IMR-90 (cell line): ENCODE measurements around the gene ZCWPW1. TPM values are rescaled to one million over a fixed set of nuclear protein-coding genes. Genes with fewer than 3 reads are reported as not detected.

ENCODE experiments used
- ATAC-seq: fragments of 200-7000 bp; cut with Tn5 transposase; 2 replicates; pipeline ENCODE4 v1.9.1; 2020; ENCODE audit warnings: low read depth, mild to moderate bottlenecking, moderate library complexity
- BruUV-seq: library from RNA; stranded (reverse); fragments of 400-500 nt; replicated peaks from 2 replicates; lab custom pipeline; 2021; lab: Mats Ljungman, UMichigan
- CTCF ChIA-PET: fragments of 300-600 bp; formaldehyde crosslinking; extraction: SDS; loops from one replicate; lab custom pipeline; 2021; ENCODE audit warnings: antibody characterized with exemption; lab: Yijun Ruan, JAX
- POLR2A ChIA-PET: fragments of 300-600 bp; sonication (Branson Sonifier 250); formaldehyde crosslinking; loops from one replicate; lab custom pipeline; 2022; ENCODE audit warnings: antibody characterized with exemption; ENCODE audit not compliant: unreplicated experiment; lab: Charles Lee
- DNase-seq: peaks from one replicate; pipeline ENCODE4 v3.0.0; 2013
- H2AFZ ChIP-seq: replicated peaks from 2 replicates; pipeline ENCODE3; 2013; ENCODE audit warnings: low read length, mild to moderate bottlenecking; ENCODE audit not compliant: poor library complexity
- H2AK5ac ChIP-seq: 2 replicates; pipeline ENCODE4 v1.6.1; 2013; ENCODE audit warnings: low read depth, low read length, inconsistent platforms
- H2AK9ac ChIP-seq: replicated peaks from 2 replicates; pipeline ENCODE3; 2013; ENCODE audit warnings: mild to moderate bottlenecking, low read depth, low read length, moderate library complexity; ENCODE audit not compliant: poor library complexity
- H2BK120ac ChIP-seq: 2 replicates; pipeline ENCODE4 v1.6.1; 2013; ENCODE audit warnings: low read depth, low read length, inconsistent platforms
- H2BK15ac ChIP-seq: 3 replicates; pipeline ENCODE4 v1.6.1; 2013; ENCODE audit warnings: low read depth, low read length, inconsistent platforms
- H2BK20ac ChIP-seq: 2 replicates; pipeline ENCODE4 v1.6.1; 2013; ENCODE audit warnings: low read depth, mild to moderate bottlenecking, inconsistent platforms, low read length, moderate library complexity
- H2BK5ac ChIP-seq: 2 replicates; pipeline ENCODE4 v1.6.1; 2013; ENCODE audit warnings: mild to moderate bottlenecking, low read depth, low read length, inconsistent platforms; ENCODE audit not compliant: poor library complexity, severe bottlenecking
- H3K14ac ChIP-seq: replicated peaks from 2 replicates; pipeline ENCODE4 v1.6.1; 2013; ENCODE audit warnings: low read depth, low read length, inconsistent platforms
- H3K18ac ChIP-seq: 2 replicates; pipeline ENCODE4 v1.6.1; 2013; ENCODE audit warnings: low read depth, low read length, control low read depth
- H3K23ac ChIP-seq: 2 replicates; pipeline ENCODE4 v1.6.1; 2013; ENCODE audit warnings: low read depth, low read length, inconsistent platforms
- H3K27ac ChIP-seq: 2 replicates; pipeline ENCODE4 v1.5.1; 2013; ENCODE audit warnings: mild to moderate bottlenecking, control low read depth, low read length; ENCODE audit not compliant: insufficient read depth
- H3K27me3 ChIP-seq: 2 replicates; pipeline ENCODE4 v1.6.1; 2013; ENCODE audit warnings: low read length; ENCODE audit not compliant: control insufficient read depth, insufficient read depth
- H3K36me3 ChIP-seq: 2 replicates; pipeline ENCODE4 v1.6.1; 2013; ENCODE audit warnings: low read length, mixed read lengths; ENCODE audit not compliant: control insufficient read depth, insufficient read depth
- H3K4ac ChIP-seq: 2 replicates; pipeline ENCODE4 v1.6.1; 2013; ENCODE audit warnings: low read depth, low read length, inconsistent platforms
- H3K4me1 ChIP-seq: 2 replicates; pipeline ENCODE4 v1.6.1; 2013; ENCODE audit warnings: low read length, mixed read lengths; ENCODE audit not compliant: control insufficient read depth, insufficient read depth
- H3K4me2 ChIP-seq: 2 replicates; pipeline ENCODE4 v1.6.1; 2013; ENCODE audit warnings: low read depth, mild to moderate bottlenecking, control low read depth, low read length, moderate library complexity
- H3K4me3 ChIP-seq: 2 replicates; pipeline ENCODE4 v1.5.1; 2013; ENCODE audit warnings: low read depth, mild to moderate bottlenecking, control low read depth, low read length, moderate library complexity; ENCODE audit not compliant: insufficient read depth
- H3K56ac ChIP-seq: 2 replicates; pipeline ENCODE4 v1.6.1; 2013; ENCODE audit warnings: low read length, inconsistent platforms; ENCODE audit not compliant: insufficient read depth; ENCODE audit errors: extremely low read depth
- H3K79me1 ChIP-seq, 2 experiments: 2 replicates each; pipeline ENCODE4 v1.6.1; 2013; ENCODE audit warnings: low read length in 2 of 2, inconsistent platforms in 1 of 2, low read depth in 1 of 2
- H3K9ac ChIP-seq: 2 replicates; pipeline ENCODE4 v1.6.1; 2013; ENCODE audit warnings: low read depth, low read length, control low read depth
- H3K9me1 ChIP-seq: 2 replicates; pipeline ENCODE4 v1.6.1; 2013; ENCODE audit warnings: low read length, inconsistent platforms; ENCODE audit not compliant: insufficient read depth
- H3K9me3 ChIP-seq: 2 replicates; pipeline ENCODE4 v1.6.1; 2013; ENCODE audit warnings: low read length; ENCODE audit not compliant: control insufficient read depth, insufficient read depth
- H4K20me1 ChIP-seq: 2 replicates; pipeline ENCODE4 v1.6.1; 2013; ENCODE audit warnings: low read length, inconsistent platforms; ENCODE audit not compliant: insufficient read depth
- H4K5ac ChIP-seq: 2 replicates; pipeline ENCODE4 v1.6.1; 2013; ENCODE audit warnings: mild to moderate bottlenecking, low read depth, low read length, control low read depth
- H4K8ac ChIP-seq, 2 experiments: 2 replicates each; pipeline ENCODE4 v1.6.1; 2013; ENCODE audit warnings: low read depth in 2 of 2, low read length in 2 of 2, control low read depth in 1 of 2, inconsistent platforms in 1 of 2
- H4K91ac ChIP-seq: 2 replicates; pipeline ENCODE4 v1.6.1; 2013; ENCODE audit warnings: low read depth, low read length, inconsistent platforms; ENCODE audit not compliant: insufficient read depth
- CEBPB ChIP-seq: IDR thresholded peaks from 2 replicates; pipeline ENCODE4 v1.6.1; 2012; ENCODE audit warnings: low read depth, low read length, improper control_type of control experiment
- MAFK ChIP-seq: IDR thresholded peaks from 2 replicates; pipeline ENCODE4 v1.6.1; 2012; ENCODE audit warnings: low read depth, low read length, improper control_type of control experiment
- MAZ ChIP-seq: IDR thresholded peaks from 2 replicates; pipeline ENCODE4 v1.6.1; 2012; ENCODE audit warnings: low read depth, mild to moderate bottlenecking, low read length, improper control_type of control experiment, moderate library complexity, borderline replicate concordance
- POLR2A ChIP-seq: IDR thresholded peaks from 2 replicates; pipeline ENCODE4 v1.6.1; 2012; ENCODE audit warnings: mild to moderate bottlenecking, low read depth, low read length
- RCOR1 ChIP-seq: IDR thresholded peaks from 2 replicates; pipeline ENCODE4 v1.6.1; 2012; ENCODE audit warnings: mild to moderate bottlenecking, low read length, improper control_type of control experiment; ENCODE audit not compliant: insufficient replicate concordance
- RFX5 ChIP-seq: IDR thresholded peaks from 2 replicates; pipeline ENCODE4 v1.8.0; 2012; ENCODE audit warnings: low read depth, mild to moderate bottlenecking, low read length, moderate library complexity
- SMC3 ChIP-seq: fragments of 150-350 bp; IDR thresholded peaks from 2 replicates; pipeline ENCODE4 v1.6.1; 2016; ENCODE audit warnings: low read depth, mild to moderate bottlenecking, antibody characterized with exemption, low read length, moderate library complexity
- WGBS, 2 experiments: methylation state at CpG; one replicate each; pipeline versions ENCODE4 v1.1.5 to v1.1.7; 2013; ENCODE audit warnings: missing lambda C conversion rate in 2 of 2; ENCODE audit not compliant: insufficient read length in 1 of 2; ENCODE audit errors: extremely low coverage in 2 of 2; 5-methylcytosine and 5-hydroxymethylcytosine counted together
- dilution Hi-C: fragments of 300-500 bp; cut with HindIII; formaldehyde crosslinking; loops from one replicate; pipeline ENCODE4 v1.14.3; 2018; ENCODE audit warnings: low sequenced_read_pairs; ENCODE audit not compliant: unreplicated experiment
- in situ Hi-C: fragments of 300-500 bp; cut with MboI; formaldehyde crosslinking; loops from 3 replicates; pipeline ENCODE4 v1.14.3; 2019; ENCODE audit warnings: low sequenced_read_pairs, inconsistent platforms, mixed read lengths
- intact Hi-C: fragments of 100-400 bp; cut with micrococcal nuclease; formaldehyde crosslinking; loops from 2 replicates; pipeline ENCODE4 v1.10.0; 2022
- polyA plus RNA-seq, 3 experiments: library from polyadenylated mRNA; depleted of rRNA; stranded (reverse); fragments of >200 nt; gene quantifications; 2 replicates each; pipeline ENCODE4 v1.2.3, GENCODE V29; 2012; ENCODE audit warnings: low replicate concordance in 1 of 3
- total RNA-seq: library from RNA; depleted of rRNA; stranded (reverse); fragments of >200 nt; gene quantifications from 2 replicates; pipeline ENCODE4 v1.2.3, GENCODE V29; 2012
- TF ChIP-seq, protein P1 (sequence below): conservative IDR thresholded peaks from 2 replicates; pipeline ENCODE4 v1.5.1; 2012; ENCODE audit warnings: mild to moderate bottlenecking, low read depth, low read length, improper control_type of control experiment

The ZCWPW1 gene
- total and polyA plus RNA-seq, 2 of the 4 experiments (the other 2 are of a cell fraction), result 0.72 to 1.3 TPM

DNA sequence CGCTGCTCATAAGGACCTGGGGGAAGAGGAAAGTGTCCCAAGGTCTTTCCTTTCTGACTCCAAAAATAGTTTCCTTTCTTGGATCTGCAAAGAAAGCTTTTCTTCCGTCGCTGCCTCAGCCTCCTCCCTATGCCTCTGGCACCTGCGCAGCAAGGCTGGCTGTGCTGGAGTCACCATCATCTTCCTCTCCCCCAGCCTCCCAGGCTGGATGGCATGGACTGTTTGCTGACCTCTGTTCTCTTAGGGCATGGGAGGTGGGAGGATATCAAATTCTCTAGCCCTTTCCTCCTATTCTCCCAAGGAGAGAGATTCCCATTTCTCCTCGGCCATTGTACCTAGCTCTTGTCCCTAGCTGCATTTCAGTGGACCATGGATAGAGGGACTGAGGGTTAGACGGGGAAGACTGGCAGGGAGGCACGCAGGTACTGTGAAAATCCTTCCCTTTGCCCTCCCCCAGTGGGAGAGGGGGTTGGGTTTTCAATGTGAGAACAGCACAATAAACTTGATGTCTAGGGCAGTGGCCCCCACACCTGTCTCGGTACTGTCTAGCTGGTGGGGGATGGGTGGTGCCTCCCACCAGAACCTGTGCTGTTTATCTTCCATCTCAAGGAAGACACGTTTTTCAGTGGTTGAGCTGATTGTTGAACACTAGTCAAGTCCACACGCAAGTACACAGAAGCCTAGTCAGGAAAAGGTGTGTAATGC, 5.2 kb upstream of the ZCWPW1 start:
- Histone ChIP-seq H3K9ac (no peak overlapping the region), H2AK5ac (no peak overlapping the region), H4K20me1 (peaks cover 13% of the 10 kb centered on the region), H3K14ac (no peak overlapping the region), H3K4ac (no peak overlapping the region), H2BK5ac (no peak overlapping the region), H3K27ac (no peak overlapping the region), H3K4me3 (no peak overlapping the region), H3K27me3 (no peaks in the 10 kb centered on the region), H2BK15ac (no peak overlapping the region), H2AFZ (no peak overlapping the region), H4K5ac (no peak overlapping the region), H3K79me1 (peaks cover 15 to 56% of the 10 kb centered on the region in 2 experiments), H3K36me3 (peaks cover 28% of the 10 kb centered on the region), H3K23ac (peak overlapping the region; percentile 49; the same call in 1 of the 2 replicates), H3K9me1 (peaks cover 13% of the 10 kb centered on the region), H3K4me2 (no peak overlapping the region), H4K8ac (no peak overlapping the region), H2BK20ac (no peak overlapping the region), H3K4me1 (peaks cover 8% of the 10 kb centered on the region; the same call in 1 of the 2 replicates), H3K18ac (no peak overlapping the region), H2AK9ac (peak overlapping the region; percentile 47), H2BK120ac (no peak overlapping the region), H3K9me3 (no peaks in the 10 kb centered on the region), H4K91ac (no peak overlapping the region), H3K56ac (no peak overlapping the region)
- in situ Hi-C loops, result loop anchor here (25.0 kb wide), 1 partner anchor 679 kb away; no protein-coding TSS in a partner anchor
- ATAC-seq, result no peak
- TF ChIP-seq MAFK, result no peak
- no peak for TF ChIP-seq SMC3
- no peak for TF ChIP-seq RFX5
- TF ChIP-seq CEBPB, result no peak
- TF ChIP-seq RCOR1, result no peak
- TF ChIP-seq POLR2A, result no peak
- no peak for TF ChIP-seq MAZ
- TF ChIP-seq, protein P1, sequence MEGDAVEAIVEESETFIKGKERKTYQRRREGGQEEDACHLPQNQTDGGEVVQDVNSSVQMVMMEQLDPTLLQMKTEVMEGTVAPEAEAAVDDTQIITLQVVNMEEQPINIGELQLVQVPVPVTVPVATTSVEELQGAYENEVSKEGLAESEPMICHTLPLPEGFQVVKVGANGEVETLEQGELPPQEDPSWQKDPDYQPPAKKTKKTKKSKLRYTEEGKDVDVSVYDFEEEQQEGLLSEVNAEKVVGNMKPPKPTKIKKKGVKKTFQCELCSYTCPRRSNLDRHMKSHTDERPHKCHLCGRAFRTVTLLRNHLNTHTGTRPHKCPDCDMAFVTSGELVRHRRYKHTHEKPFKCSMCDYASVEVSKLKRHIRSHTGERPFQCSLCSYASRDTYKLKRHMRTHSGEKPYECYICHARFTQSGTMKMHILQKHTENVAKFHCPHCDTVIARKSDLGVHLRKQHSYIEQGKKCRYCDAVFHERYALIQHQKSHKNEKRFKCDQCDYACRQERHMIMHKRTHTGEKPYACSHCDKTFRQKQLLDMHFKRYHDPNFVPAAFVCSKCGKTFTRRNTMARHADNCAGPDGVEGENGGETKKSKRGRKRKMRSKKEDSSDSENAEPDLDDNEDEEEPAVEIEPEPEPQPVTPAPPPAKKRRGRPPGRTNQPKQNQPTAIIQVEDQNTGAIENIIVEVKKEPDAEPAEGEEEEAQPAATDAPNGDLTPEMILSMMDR, result no peak
- intact Hi-C loops, result no loop called here
- dilution Hi-C loops, result no loop called here
- ChIA-PET POLR2A (interaction anchor here (0.6 kb wide), 1 partner anchor 32 kb away, joined by 5 read pairs; no protein-coding TSS in a partner anchor), CTCF (no interaction called here)
- DNase-seq, result no peak
- 60% methylated on average over 1 of the region's 10 CpGs; no CpG with 5 or more reads in 1 of the 2 experiments for WGBS, 2 experiments
- no TSS peak for BruUV-seq
